SK-N-SH (cell line): ENCODE data around the gene CRTC2. TPM values are rescaled to one million over a fixed set of nuclear protein-coding genes. Genes with fewer than 3 reads are reported as not detected.
A peak's percentile ranks its signal among the peaks of the same experiment; 100 is the strongest.

Source experiments
- CTCF ChIA-PET: fragments of 300-600, 350-600 bp; formaldehyde crosslinking; extraction: SDS; loops from one replicate; lab custom pipeline; 2021; lab: Yijun Ruan, JAX
- POLR2A ChIA-PET: fragments of 350-600 bp; sonication (Branson Sonifier 250); formaldehyde crosslinking; extraction: SDS; loops from one replicate; lab custom pipeline; 2020; ENCODE audit warnings: antibody characterized with exemption, inconsistent platforms; lab: Yijun Ruan, JAX
- DNase-seq: peaks from one replicate; pipeline ENCODE4 v3.0.0; 2012
- H2AFZ ChIP-seq: fragments of 200-600 bp; sonication (generic); 2 replicates; pipeline ENCODE4 v1.8.1; 2016; ENCODE audit warnings: antibody characterized with exemption, mild to moderate bottlenecking, low read depth
- H3F3A ChIP-seq: fragments of 200-600 bp; sonication (generic); replicated peaks from 2 replicates; pipeline ENCODE3; 2016; ENCODE audit warnings: antibody characterized with exemption, mild to moderate bottlenecking; ENCODE audit not compliant: insufficient read depth
- H3K27ac ChIP-seq, 2 experiments: fragments of 200-500 bp in 1 of 2; fragments of 200-600 bp in 1 of 2; sonication (Bioruptor generic) in 1 of 2; sonication (generic), shearing (Covaris generic) in 1 of 2; 2 replicates each; pipeline versions ENCODE4 v1.5.1 to v1.6.1; 2014 to 2016; ENCODE audit warnings: low read depth in 2 of 2, inconsistent platforms in 1 of 2, low read length in 1 of 2, mild to moderate bottlenecking in 1 of 2, mixed read lengths in 1 of 2
- H3K27me3 ChIP-seq: fragments of 200-600 bp; sonication (generic), shearing (Covaris generic); 2 replicates; pipeline ENCODE4 v1.6.1; 2016; ENCODE audit warnings: mixed run types; ENCODE audit not compliant: insufficient read depth
- H3K36me3 ChIP-seq, 2 experiments: fragments of 200-500 bp in 1 of 2; fragments of 200-600 bp in 1 of 2; sonication (Bioruptor generic) in 1 of 2; sonication (generic) in 1 of 2; replicated peaks in 1 of 2; 2 replicates each; pipeline versions ENCODE3 to v1.5.1; 2014 to 2016; ENCODE audit warnings: low read length in 1 of 2, mild to moderate bottlenecking in 1 of 2; ENCODE audit not compliant: insufficient read depth in 2 of 2, control insufficient read depth in 1 of 2
- H3K4me1 ChIP-seq, 2 experiments: fragments of 200-500 bp in 1 of 2; fragments of 200-600 bp in 1 of 2; sonication (Bioruptor generic) in 1 of 2; sonication (generic), shearing (Covaris generic) in 1 of 2; 2 replicates each; pipeline versions ENCODE4 v1.5.1 to v1.6.1; 2014 to 2016; ENCODE audit warnings: low read depth in 1 of 2, low read length in 1 of 2, mixed run types in 1 of 2; ENCODE audit not compliant: insufficient read depth in 2 of 2, control insufficient read depth in 1 of 2
- H3K4me2 ChIP-seq: fragments of 200-600 bp; sonication (generic), shearing (Covaris generic); 2 replicates; pipeline ENCODE4 v1.6.1; 2017; ENCODE audit warnings: mixed run types
- H3K4me3 ChIP-seq, 2 experiments: fragments of 200-500 bp in 1 of 2; fragments of 200-600 bp in 1 of 2; sonication (Bioruptor generic) in 1 of 2; sonication (generic), shearing (Covaris generic) in 1 of 2; 2 replicates each; pipeline versions ENCODE4 v1.5.1 to v1.8.1; 2014 to 2016; ENCODE audit warnings: low read depth in 2 of 2, inconsistent platforms in 1 of 2, low read length in 1 of 2, mild to moderate bottlenecking in 1 of 2, mixed read lengths in 1 of 2, moderate library complexity in 1 of 2
- H3K79me2 ChIP-seq: fragments of 200-600 bp; sonication (generic); 2 replicates; pipeline ENCODE4 v1.8.1; 2017; ENCODE audit warnings: mild to moderate bottlenecking; ENCODE audit not compliant: insufficient read depth
- H3K9ac ChIP-seq: fragments of 200-600 bp; sonication (generic); 2 replicates; pipeline ENCODE4 v1.6.1; 2017; ENCODE audit warnings: mixed run types
- H3K9me2 ChIP-seq: fragments of 200-600 bp; sonication (generic); 2 replicates; pipeline ENCODE4 v1.6.1; 2017; ENCODE audit warnings: mixed run types
- H3K9me3 ChIP-seq: fragments of 200-600 bp; sonication (generic); 2 replicates; pipeline ENCODE4 v1.6.1; 2017; ENCODE audit warnings: mixed run types, mild to moderate bottlenecking, moderate library complexity
- H4K20me1 ChIP-seq: fragments of 200-600 bp; sonication (generic); 2 replicates; pipeline ENCODE4 v1.6.1; 2017; ENCODE audit warnings: mild to moderate bottlenecking, mixed run types; ENCODE audit not compliant: insufficient read depth
- CHD2 ChIP-seq: fragments of 150-350 bp; IDR thresholded peaks from 2 replicates; pipeline ENCODE4 v1.6.1; 2018; ENCODE audit warnings: low read length; ENCODE audit not compliant: partially characterized antibody
- ELF1 ChIP-seq: IDR thresholded peaks from 2 replicates; pipeline ENCODE4 v1.4.0; 2012
- EP300 ChIP-seq, 2 experiments: IDR thresholded peaks; 2 replicates each; pipeline versions ENCODE4 v1.4.0 to v1.6.1; 2012; ENCODE audit warnings: borderline replicate concordance in 1 of 2, low read depth in 1 of 2, low read length in 1 of 2
- FOXJ3 ChIP-seq: sonication (generic); formaldehyde crosslinking; IDR thresholded peaks from 2 replicates; pipeline ENCODE4 v1.5.1; 2020; ENCODE audit warnings: mild to moderate bottlenecking, missing genetic modification reagents
- FOXM1 ChIP-seq: IDR thresholded peaks from 2 replicates; pipeline ENCODE4 v1.4.0; 2012; ENCODE audit warnings: low read depth, mild to moderate bottlenecking
- MAX ChIP-seq: IDR thresholded peaks from 2 replicates; pipeline ENCODE4 v1.4.0; 2012; ENCODE audit warnings: low read depth
- MEF2A ChIP-seq: IDR thresholded peaks from 2 replicates; pipeline ENCODE4 v1.4.0; 2012; ENCODE audit warnings: low read depth, borderline replicate concordance
- MXI1 ChIP-seq: IDR thresholded peaks from 2 replicates; pipeline ENCODE4 v1.6.1; 2012; ENCODE audit warnings: mild to moderate bottlenecking, low read depth, low read length, improper control_type of control experiment
- NFIC ChIP-seq: IDR thresholded peaks from 2 replicates; pipeline ENCODE4 v1.4.0; 2012; ENCODE audit warnings: borderline replicate concordance
- NRF1 ChIP-seq: IDR thresholded peaks from 2 replicates; pipeline ENCODE4 v1.6.1; 2012; ENCODE audit warnings: low read depth, mild to moderate bottlenecking, low read length
- RAD21 ChIP-seq: IDR thresholded peaks from 2 replicates; pipeline ENCODE4 v1.6.1; 2012; ENCODE audit warnings: mild to moderate bottlenecking, low read length
- RCOR1 ChIP-seq: fragments of 150-350 bp; IDR thresholded peaks from 2 replicates; pipeline ENCODE4 v1.6.1; 2017; ENCODE audit warnings: antibody characterized with exemption, low read length
- REST ChIP-seq: IDR thresholded peaks from 2 replicates; pipeline ENCODE4 v1.6.1; 2012; ENCODE audit warnings: mild to moderate bottlenecking, low read depth, low read length, moderate library complexity
- RXRA ChIP-seq: IDR thresholded peaks from 2 replicates; pipeline ENCODE4 v1.4.0; 2012; ENCODE audit warnings: low read depth, mild to moderate bottlenecking, borderline replicate concordance
- SIN3A ChIP-seq: IDR thresholded peaks from 2 replicates; pipeline ENCODE4 v1.6.1; 2012; ENCODE audit warnings: low read depth, mild to moderate bottlenecking, low read length, moderate library complexity, borderline replicate concordance
- SMC3 ChIP-seq: IDR thresholded peaks from 2 replicates; pipeline ENCODE4 v1.6.1; 2012; ENCODE audit warnings: low read depth, low read length, improper control_type of control experiment
- USF1 ChIP-seq: IDR thresholded peaks from 2 replicates; pipeline ENCODE4 v1.4.0; 2012; ENCODE audit warnings: low read depth, borderline replicate concordance
- USF2 ChIP-seq: fragments of 150-350 bp; IDR thresholded peaks from 2 replicates; pipeline ENCODE4 v1.6.1; 2017; ENCODE audit warnings: antibody characterized with exemption, low read length, low read depth, borderline replicate concordance
- WGBS: methylation state at CpG from one replicate; pipeline ENCODE4 v1.1.6; 2017; ENCODE audit warnings: low lambda C conversion rate; 5-methylcytosine and 5-hydroxymethylcytosine counted together
- polyA plus RNA-seq, 3 experiments: library from polyadenylated mRNA; depleted of rRNA; stranded (reverse); fragments of >200 nt; gene quantifications; 2 replicates each; pipeline ENCODE4 v1.2.3, GENCODE V29; 2012

The CRTC2 gene
- polyA plus RNA-seq, 1 of the 3 experiments (the other 2 are of a cell fraction), result 25.5 TPM

GRCh38 chr1:153929426-153929825 is 29.0 kb downstream of the CRTC2 start:
- peak; percentile 10 for DNase-seq
- Histone ChIP-seq H3F3A (peaks cover 14% of the 10 kb centered on the region), H3K9ac (no peak overlapping the region), H4K20me1 (no peaks in the 10 kb centered on the region), H3K36me3 (peaks cover 0 to 28% of the 10 kb centered on the region in 2 experiments), H3K79me2 (peaks cover under 1% of the 10 kb centered on the region; the same call in 1 of the 2 replicates), H3K4me1 (peaks cover 0 to 21% of the 10 kb centered on the region in 2 experiments; a peak in 1 of 4 replicates), H3K9me2 (no peaks in the 10 kb centered on the region), H3K27ac (peak overlapping the region in 1 of 2 experiments; percentile 88; a peak in 2 of 4 replicates), H2AFZ (no peak overlapping the region), H3K4me2 (no peak overlapping the region), H3K27me3 (no peaks in the 10 kb centered on the region), H3K4me3 (no peak overlapping the region)
- 84% methylated on average over 5 of the region's 5 CpGs for WGBS
- TF ChIP-seq EP300 (IDR thresholded peaks at IDR 0.05; ENCODE audit: borderline replicate concordance in 1 of 2, low read depth in 1 of 2, low read length in 1 of 2) (no peak), SMC3 (no peak), USF1 (no peak), SIN3A (no peak)
- TF ChIP-seq, all 33 proteins: peak for 0
- ChIA-PET CTCF (interaction anchor here (1.1 to 3.1 kb wide), 6 partner anchors 11 to 132 kb away, joined by 3 to 46 read pairs (median 8); partner anchors contain the start of genes DENND4B and RAB13), POLR2A (interaction anchor here (0.9 to 1.3 kb wide), 3 partner anchors 8 to 63 kb away, joined by 3 to 5 read pairs (median 4); partner anchors contain the start of gene CREB3L4)
- no peaks in the 10 kb centered on the region for H3K9me3 ChIP-seq

GRCh38 chr1:153928791-153929341 is 29.5 kb downstream of the CRTC2 start:
- H3K27ac ChIP-seq, result peak overlapping the region in 1 of 2 experiments; percentile 88; a peak in 2 of 4 replicates
- H3K9ac ChIP-seq, result no peak overlapping the region
- peak; percentile 82 for DNase-seq
- H3K9me3 ChIP-seq, result no peaks in the 10 kb centered on the region
- no peaks in the 10 kb centered on the region for H4K20me1 ChIP-seq
- POLR2A ChIA-PET, result interaction anchor here (0.7 to 1.3 kb wide), 5 partner anchors 8 to 38 kb away, joined by 3 to 5 read pairs (median 4); partner anchors contain the start of genes CREB3L4, CRTC2 and DENND4B
- no peaks in the 10 kb centered on the region for H3K9me2 ChIP-seq
- H3K79me2 ChIP-seq, result peaks cover 6% of the 10 kb centered on the region; the same call in 1 of the 2 replicates
- peaks cover 5 to 21% of the 10 kb centered on the region in 2 experiments; a peak in 2 of 4 replicates for H3K4me1 ChIP-seq
- H3F3A ChIP-seq, result peaks cover 17% of the 10 kb centered on the region
- H2AFZ ChIP-seq, result no peak overlapping the region
- CTCF ChIA-PET, result interaction anchor here (1.2 to 3.1 kb wide), 5 partner anchors 10 to 131 kb away, joined by 3 to 46 read pairs (median 10); partner anchors contain the start of genes DENND4B and RAB13
- no peaks in the 10 kb centered on the region for H3K27me3 ChIP-seq
- no peak overlapping the region for H3K4me3 ChIP-seq
- H3K36me3 ChIP-seq, result peaks cover 0 to 22% of the 10 kb centered on the region in 2 experiments
- 62% methylated on average over 4 of the region's 4 CpGs for WGBS
- no peak overlapping the region for H3K4me2 ChIP-seq
- no peak for TF ChIP-seq NFIC
- TF ChIP-seq FOXJ3 (CRISPR knock-in tag), result 0 out of 2 replicates have a peak, but pooled peaks have one; percentile 39
- no peak for TF ChIP-seq ELF1
- TF ChIP-seq MAX, result no peak
- TF ChIP-seq REST, result no peak
- TF ChIP-seq RCOR1, result 0 out of 2 replicates have a peak, but pooled peaks have one; percentile 26
- TF ChIP-seq RXRA, result no peak
- TF ChIP-seq SIN3A, result no peak
- TF ChIP-seq USF2, result no peak
- no peak for TF ChIP-seq RAD21
- TF ChIP-seq MXI1, result peak; percentile 53; the same call in 1 of the 2 replicates
- no peak for TF ChIP-seq CHD2
- TF ChIP-seq MEF2A, result no peak
- TF ChIP-seq USF1, result no peak
- TF ChIP-seq NRF1, result no peak
- no peak for TF ChIP-seq SMC3
- no peak for TF ChIP-seq FOXM1
- TF ChIP-seq EP300 (IDR thresholded peaks at IDR 0.05; ENCODE audit: borderline replicate concordance in 1 of 2, low read depth in 1 of 2, low read length in 1 of 2), result peak in 1 of 2 experiments; percentile 74; a peak in 1 of 4 replicates
